Neural cell (in vitro differentiated cells): ENCODE measurements around the gene ACACA. TPM values are rescaled to one million over a fixed set of nuclear protein-coding genes. Genes with fewer than 3 reads are reported as not detected.

Experiments
- H2AFZ ChIP-seq: fragments of 200-600, 300-800 bp; sonication (generic), shearing (Covaris generic); 2 replicates; pipeline ENCODE4 v1.6.0; 2014; ENCODE audit warnings: low read depth, mild to moderate bottlenecking, antibody characterized with exemption, low read length, moderate library complexity
- H3F3A ChIP-seq: fragments of 200-600 bp; shearing (Covaris generic); 2 replicates; pipeline ENCODE4 v1.6.1; 2016; ENCODE audit warnings: mild to moderate bottlenecking, moderate library complexity, mixed read lengths, antibody characterized with exemption, low read length; ENCODE audit not compliant: insufficient read depth, poor library complexity, severe bottlenecking
- H3K27ac ChIP-seq: fragments of 200-600, 300-800 bp; sonication (generic), shearing (Covaris generic); 2 replicates; pipeline ENCODE4 v1.5.1; 2014; ENCODE audit warnings: mild to moderate bottlenecking, low read length, moderate library complexity
- H3K27me3 ChIP-seq: fragments of 300-800, 200-600 bp; sonication (generic), shearing (Covaris generic); 2 replicates; pipeline ENCODE4 v1.6.0; 2014; ENCODE audit warnings: mild to moderate bottlenecking, low read depth, low read length, moderate library complexity; ENCODE audit not compliant: insufficient read depth
- H3K36me3 ChIP-seq: fragments of 300-800, 200-600 bp; sonication (generic), shearing (Covaris generic); 2 replicates; pipeline ENCODE4 v1.5.1; 2014; ENCODE audit warnings: mild to moderate bottlenecking, antibody characterized with exemption, low read length, moderate library complexity; ENCODE audit not compliant: insufficient read depth
- H3K4me2 ChIP-seq: fragments of 300-800, 200-600 bp; sonication (generic), shearing (Covaris generic); 2 replicates; pipeline ENCODE4 v1.6.0; 2014; ENCODE audit warnings: mild to moderate bottlenecking, low read length
- H3K4me3 ChIP-seq: fragments of 300-800, 200-600 bp; sonication (generic), shearing (Covaris generic); 2 replicates; pipeline ENCODE4 v1.5.1; 2014; ENCODE audit warnings: mild to moderate bottlenecking, low read length, moderate library complexity
- H3K79me2 ChIP-seq: fragments of 200-600 bp; shearing (Covaris generic); replicated peaks from 2 replicates; pipeline ENCODE4 v1.6.0; 2014; ENCODE audit warnings: mild to moderate bottlenecking, low read length, moderate library complexity; ENCODE audit not compliant: insufficient read depth
- H3K9ac ChIP-seq: fragments of 300-800, 200-600 bp; sonication (generic), shearing (Covaris generic); 2 replicates; pipeline ENCODE4 v1.6.1; 2016; ENCODE audit warnings: mild to moderate bottlenecking, low read length, mixed read lengths
- H3K9me2 ChIP-seq: fragments of 200-600 bp; shearing (Covaris generic); 2 replicates; pipeline ENCODE4 v1.6.1; 2016; ENCODE audit warnings: mild to moderate bottlenecking, low read length, mixed read lengths; ENCODE audit not compliant: insufficient read depth
- H3K9me3 ChIP-seq: fragments of 200-600, 300-800 bp; sonication (generic), shearing (Covaris generic); 2 replicates; pipeline ENCODE4 v1.6.1; 2016; ENCODE audit warnings: mild to moderate bottlenecking, mixed run types, low read length, moderate library complexity, mixed read lengths
- H4K20me1 ChIP-seq: fragments of 200-600 bp; shearing (Covaris generic); 2 replicates; pipeline ENCODE4 v1.6.1; 2016; ENCODE audit warnings: mild to moderate bottlenecking, mixed run types; ENCODE audit not compliant: insufficient read depth
- CTCF ChIP-seq: fragments of 450-650 bp; IDR thresholded peaks from 2 replicates; pipeline ENCODE4 v1.5.1; 2014; ENCODE audit warnings: antibody characterized with exemption, mild to moderate bottlenecking, moderate library complexity; ENCODE audit not compliant: poor library complexity, severe bottlenecking
- EP300 ChIP-seq: fragments of 450-650 bp; conservative IDR thresholded peaks from 2 replicates; pipeline ENCODE4 v1.6.1; 2014; ENCODE audit warnings: antibody characterized with exemption, mild to moderate bottlenecking, moderate library complexity; ENCODE audit not compliant: poor library complexity, severe bottlenecking
- EZH2 ChIP-seq: fragments of 200-600, 300-800 bp; shearing (Covaris generic), sonication (generic); IDR thresholded peaks from 2 replicates; pipeline ENCODE4 v1.6.1; 2014; ENCODE audit warnings: antibody characterized with exemption, low read length, borderline replicate concordance, mild to moderate bottlenecking; ENCODE audit not compliant: insufficient read depth, poor library complexity, severe bottlenecking
- MXI1 ChIP-seq: fragments of 450-650 bp; conservative IDR thresholded peaks from 2 replicates; pipeline ENCODE4 v1.6.1; 2014; ENCODE audit warnings: antibody characterized with exemption, mild to moderate bottlenecking; ENCODE audit not compliant: poor library complexity, severe bottlenecking
- POLR2AphosphoS5 ChIP-seq: IDR thresholded peaks from 2 replicates; pipeline ENCODE4 v1.6.1; 2012
- RAD21 ChIP-seq: fragments of 450-650 bp; conservative IDR thresholded peaks from 2 replicates; pipeline ENCODE4 v1.6.1; 2014; ENCODE audit warnings: antibody characterized with exemption, mild to moderate bottlenecking, moderate library complexity
- REST ChIP-seq: IDR thresholded peaks from 2 replicates; pipeline ENCODE4 v1.6.1; 2012; ENCODE audit warnings: borderline replicate concordance
- SMC3 ChIP-seq: fragments of 450-650 bp; conservative IDR thresholded peaks from 2 replicates; pipeline ENCODE4 v1.6.1; 2014; ENCODE audit warnings: antibody characterized with exemption, mild to moderate bottlenecking, moderate library complexity; ENCODE audit not compliant: poor library complexity
- TAF1 ChIP-seq: IDR thresholded peaks from 2 replicates; pipeline ENCODE4 v1.6.1; 2012; ENCODE audit warnings: low read depth
- polyA plus RNA-seq: library from polyadenylated mRNA; depleted of rRNA; stranded (reverse); fragments of >200 nt; gene quantifications from 2 replicates; pipeline ENCODE4 v1.2.3, GENCODE V29; 2014

Gene ACACA
- polyA plus RNA-seq, 1 donor from 2014 or later: 38.4 TPM

GRCh38 chr17:37101306-37101705 lies 305.3 kb downstream of the ACACA start:
- no peak overlapping the region for H3K4me3 ChIP-seq
- H3K36me3 ChIP-seq: peaks cover 5% of the 10 kb centered on the region
- H3K27me3 ChIP-seq: no peaks in the 10 kb centered on the region
- TF ChIP-seq EP300 (no peak), POLR2AphosphoS5 (no peak), RAD21 (no peak), TAF1 (no peak), EZH2 (no peak), SMC3 (no peak), CTCF (no peak)
- H3F3A ChIP-seq: no peaks in the 10 kb centered on the region
- no peak overlapping the region for H3K27ac ChIP-seq
- H4K20me1 ChIP-seq: no peaks in the 10 kb centered on the region
- no peaks in the 10 kb centered on the region for H3K79me2 ChIP-seq
- H3K9me3 ChIP-seq: no peaks in the 10 kb centered on the region
- no peak overlapping the region for H2AFZ ChIP-seq
- H3K9me2 ChIP-seq: no peaks in the 10 kb centered on the region
- H3K4me2 ChIP-seq: no peak overlapping the region
- no peak overlapping the region for H3K9ac ChIP-seq

- Histone ChIP-seq H3K27me3 (no peaks in the 10 kb centered on the region), H3K79me2 (no peaks in the 10 kb centered on the region), H2AFZ (no peak overlapping the region), H3K4me2 (no peak overlapping the region), H3K27ac (no peak overlapping the region), H3K9me3 (no peaks in the 10 kb centered on the region), H3F3A (no peaks in the 10 kb centered on the region), H3K9ac (no peak overlapping the region), H3K4me3 (no peak overlapping the region), H4K20me1 (no peaks in the 10 kb centered on the region), H3K9me2 (no peaks in the 10 kb centered on the region), H3K36me3 (peaks cover 5% of the 10 kb centered on the region)
- TF ChIP-seq POLR2AphosphoS5: no peak
- TF ChIP-seq MXI1: no peak
- no peak for TF ChIP-seq TAF1
- TF ChIP-seq RAD21: no peak
- no peak for TF ChIP-seq REST
- TF ChIP-seq SMC3: no peak
- TF ChIP-seq CTCF: no peak
- no peak for TF ChIP-seq EP300
- TF ChIP-seq EZH2: no peak
These were observed 306.4 kb downstream of the ACACA start for GRCh38 chr17:37100231-37100630.
